Mammary epithelial cell (primary cell): ENCODE results near the gene DUSP16.

Experiments used
- EZH2 ChIP-seq: IDR thresholded peaks from 2 replicates; pipeline ENCODE4 v1.6.1; 2012; ENCODE audit warnings: low read length, inconsistent platforms, borderline replicate concordance
- TF ChIP-seq, protein P1 (sequence below), 2 donors: IDR thresholded peaks in 1 of 2; conservative IDR thresholded peaks in 1 of 2; 2 replicates each; pipeline ENCODE4 v1.5.1; 2011 to 2012; ENCODE audit warnings: inconsistent platforms in 2 of 2, low read length in 2 of 2, mild to moderate bottlenecking in 2 of 2, control low read depth in 1 of 2, low read depth in 1 of 2; ENCODE audit not compliant: insufficient read depth in 1 of 2; ENCODE audit errors: extremely low read depth in 1 of 2

DNA sequence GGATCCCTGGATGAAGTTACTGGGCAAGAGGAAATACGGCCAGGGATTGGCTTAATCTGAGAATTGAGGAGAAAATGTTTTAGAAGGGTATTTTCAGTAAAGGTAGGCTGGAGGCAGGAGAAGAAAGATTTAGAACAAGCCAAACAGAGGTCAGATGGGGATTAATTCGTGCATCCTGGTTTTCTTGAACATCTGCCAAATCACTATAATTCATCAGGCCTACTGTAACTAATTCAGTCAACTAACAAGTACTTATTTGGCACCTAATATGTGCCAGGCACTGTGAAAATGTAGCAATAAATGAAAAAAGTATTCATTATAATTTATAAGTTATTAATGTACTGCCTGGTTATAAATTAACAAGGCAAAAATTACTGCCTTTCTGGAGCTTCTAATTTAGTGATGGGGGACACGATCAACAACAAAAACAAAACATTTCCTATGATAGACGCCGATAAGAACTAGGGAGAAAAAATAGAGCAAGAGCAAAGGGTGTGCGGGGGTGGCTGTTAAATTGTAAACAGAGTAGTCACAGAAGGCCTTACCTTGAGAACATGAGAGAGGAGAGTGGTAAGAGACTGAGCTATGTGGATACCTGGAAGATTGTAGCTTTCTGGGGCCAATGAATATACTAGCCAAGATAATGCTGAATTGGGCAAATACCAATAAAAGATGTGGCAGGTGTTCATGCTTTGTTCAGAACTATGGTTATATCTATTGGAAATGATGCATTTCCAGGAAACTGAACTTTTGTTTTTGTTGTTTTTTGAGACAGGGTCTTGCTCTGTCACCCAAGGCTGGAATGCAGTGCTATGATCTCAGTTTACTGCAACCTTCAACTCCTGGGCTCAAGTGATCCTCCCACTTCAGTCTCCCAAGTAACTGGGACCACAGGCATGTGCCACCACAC is 34.0 kb downstream of the DUSP16 start:
- TF ChIP-seq, protein P1, sequence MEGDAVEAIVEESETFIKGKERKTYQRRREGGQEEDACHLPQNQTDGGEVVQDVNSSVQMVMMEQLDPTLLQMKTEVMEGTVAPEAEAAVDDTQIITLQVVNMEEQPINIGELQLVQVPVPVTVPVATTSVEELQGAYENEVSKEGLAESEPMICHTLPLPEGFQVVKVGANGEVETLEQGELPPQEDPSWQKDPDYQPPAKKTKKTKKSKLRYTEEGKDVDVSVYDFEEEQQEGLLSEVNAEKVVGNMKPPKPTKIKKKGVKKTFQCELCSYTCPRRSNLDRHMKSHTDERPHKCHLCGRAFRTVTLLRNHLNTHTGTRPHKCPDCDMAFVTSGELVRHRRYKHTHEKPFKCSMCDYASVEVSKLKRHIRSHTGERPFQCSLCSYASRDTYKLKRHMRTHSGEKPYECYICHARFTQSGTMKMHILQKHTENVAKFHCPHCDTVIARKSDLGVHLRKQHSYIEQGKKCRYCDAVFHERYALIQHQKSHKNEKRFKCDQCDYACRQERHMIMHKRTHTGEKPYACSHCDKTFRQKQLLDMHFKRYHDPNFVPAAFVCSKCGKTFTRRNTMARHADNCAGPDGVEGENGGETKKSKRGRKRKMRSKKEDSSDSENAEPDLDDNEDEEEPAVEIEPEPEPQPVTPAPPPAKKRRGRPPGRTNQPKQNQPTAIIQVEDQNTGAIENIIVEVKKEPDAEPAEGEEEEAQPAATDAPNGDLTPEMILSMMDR (conservative IDR thresholded peaks at IDR 0.05 in 1 of 2, IDR thresholded peaks at IDR 0.05 in 1 of 2; ENCODE audit: extremely low read depth in 1 of 2, insufficient read depth in 1 of 2, low read depth in 1 of 2, low read length in 2 of 2), result no peak
- TF ChIP-seq EZH2, result no peak
